ENCODE measurements around the gene CSTF2. TPM values are rescaled to one million over a fixed set of nuclear protein-coding genes. Genes with fewer than 3 reads are reported as not detected.

Gene CSTF2
- total RNA-seq, 4 donors from 2014 or later: 2.4 to 7.8 (median 5.1) TPM

GRCh38 chrX:100850317-100850716 lies 30.1 kb downstream of the CSTF2 start:
- H3K27me3 ChIP-seq: no peaks in the 10 kb centered on the region
- H3K4me3 ChIP-seq: no peak overlapping the region
- H3K9me3 ChIP-seq: no peaks in the 10 kb centered on the region
- ATAC-seq (no peak), DNase-seq (no peak)
- intact Hi-C loops (cut with DNase I; ENCODE audit: low total_unique reads): no loop called here
- in situ Hi-C loops (cut with MboI; ENCODE audit: low sequenced_read_pairs in 4 of 4): no loop called here
- H3K4me1 ChIP-seq: no peaks in the 10 kb centered on the region
- H3K36me3 ChIP-seq: no peaks in the 10 kb centered on the region
- TF ChIP-seq POLR2A (IDR thresholded peaks at IDR 0.05): no peak
- TF ChIP-seq, protein P1, sequence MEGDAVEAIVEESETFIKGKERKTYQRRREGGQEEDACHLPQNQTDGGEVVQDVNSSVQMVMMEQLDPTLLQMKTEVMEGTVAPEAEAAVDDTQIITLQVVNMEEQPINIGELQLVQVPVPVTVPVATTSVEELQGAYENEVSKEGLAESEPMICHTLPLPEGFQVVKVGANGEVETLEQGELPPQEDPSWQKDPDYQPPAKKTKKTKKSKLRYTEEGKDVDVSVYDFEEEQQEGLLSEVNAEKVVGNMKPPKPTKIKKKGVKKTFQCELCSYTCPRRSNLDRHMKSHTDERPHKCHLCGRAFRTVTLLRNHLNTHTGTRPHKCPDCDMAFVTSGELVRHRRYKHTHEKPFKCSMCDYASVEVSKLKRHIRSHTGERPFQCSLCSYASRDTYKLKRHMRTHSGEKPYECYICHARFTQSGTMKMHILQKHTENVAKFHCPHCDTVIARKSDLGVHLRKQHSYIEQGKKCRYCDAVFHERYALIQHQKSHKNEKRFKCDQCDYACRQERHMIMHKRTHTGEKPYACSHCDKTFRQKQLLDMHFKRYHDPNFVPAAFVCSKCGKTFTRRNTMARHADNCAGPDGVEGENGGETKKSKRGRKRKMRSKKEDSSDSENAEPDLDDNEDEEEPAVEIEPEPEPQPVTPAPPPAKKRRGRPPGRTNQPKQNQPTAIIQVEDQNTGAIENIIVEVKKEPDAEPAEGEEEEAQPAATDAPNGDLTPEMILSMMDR (IDR thresholded peaks at IDR 0.05 in 4 of 5, conservative IDR thresholded peaks at IDR 0.05 in 1 of 5): no peak
- H3K27ac ChIP-seq: no peak overlapping the region

GRCh38 chrX:100852810-100853209 lies 32.6 kb downstream of the CSTF2 start:
- DNase-seq (no peak), ATAC-seq (no peak)
- Histone ChIP-seq H3K27me3 (no peaks in the 10 kb centered on the region), H3K9me3 (no peaks in the 10 kb centered on the region), H3K36me3 (no peaks in the 10 kb centered on the region), H3K4me3 (no peak overlapping the region), H3K4me1 (no peaks in the 10 kb centered on the region), H3K27ac (no peak overlapping the region)
- intact Hi-C loops (cut with DNase I; ENCODE audit: low total_unique reads): no loop called here
- in situ Hi-C loops (cut with MboI; ENCODE audit: low sequenced_read_pairs in 4 of 4): no loop called here
- TF ChIP-seq POLR2A (IDR thresholded peaks at IDR 0.05): no peak
- TF ChIP-seq, protein P1 (IDR thresholded peaks at IDR 0.05 in 4 of 5, conservative IDR thresholded peaks at IDR 0.05 in 1 of 5): no peak

DNA sequence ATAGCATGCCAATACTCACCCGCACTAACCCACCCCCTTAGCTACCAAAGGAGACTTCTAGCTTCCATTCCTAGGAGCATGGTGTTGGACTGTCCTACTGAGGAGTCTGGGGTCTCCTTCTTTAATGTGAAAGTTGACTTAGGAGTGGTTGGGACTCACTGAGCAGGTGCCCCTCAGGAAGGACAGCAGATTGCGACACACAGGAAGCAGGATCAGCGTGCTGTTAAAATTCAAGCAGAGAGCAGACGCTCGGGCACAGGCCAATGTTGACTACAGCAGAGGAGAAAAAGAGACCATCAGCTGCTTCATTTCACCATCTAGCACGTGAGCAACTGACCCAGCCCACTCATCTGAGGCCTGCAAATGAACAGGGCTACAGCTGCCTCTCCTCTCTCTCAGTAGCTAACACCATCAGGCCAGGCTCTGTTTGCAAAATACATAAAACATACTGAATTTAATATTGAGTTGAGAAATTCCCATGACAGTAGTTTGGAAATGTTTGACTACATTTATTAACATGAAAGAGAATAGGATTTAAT lies 43.2 kb downstream of the CSTF2 start:
- H3K4me3 ChIP-seq: no peak overlapping the region
- DNase-seq (no peak), ATAC-seq (no peak)
- no peaks in the 10 kb centered on the region for H3K9me3 ChIP-seq
- H3K4me1 ChIP-seq: no peaks in the 10 kb centered on the region
- H3K36me3 ChIP-seq: no peaks in the 10 kb centered on the region
- TF ChIP-seq, protein P1 (IDR thresholded peaks at IDR 0.05 in 4 of 5, conservative IDR thresholded peaks at IDR 0.05 in 1 of 5): no peak
- no peak for TF ChIP-seq POLR2A (IDR thresholded peaks at IDR 0.05)
- H3K27ac ChIP-seq: no peak overlapping the region
- in situ Hi-C loops (cut with MboI; ENCODE audit: low sequenced_read_pairs in 4 of 4) (no loop called here), intact Hi-C loops (cut with DNase I; ENCODE audit: low total_unique reads) (no loop called here)
- H3K27me3 ChIP-seq: no peaks in the 10 kb centered on the region

DNA sequence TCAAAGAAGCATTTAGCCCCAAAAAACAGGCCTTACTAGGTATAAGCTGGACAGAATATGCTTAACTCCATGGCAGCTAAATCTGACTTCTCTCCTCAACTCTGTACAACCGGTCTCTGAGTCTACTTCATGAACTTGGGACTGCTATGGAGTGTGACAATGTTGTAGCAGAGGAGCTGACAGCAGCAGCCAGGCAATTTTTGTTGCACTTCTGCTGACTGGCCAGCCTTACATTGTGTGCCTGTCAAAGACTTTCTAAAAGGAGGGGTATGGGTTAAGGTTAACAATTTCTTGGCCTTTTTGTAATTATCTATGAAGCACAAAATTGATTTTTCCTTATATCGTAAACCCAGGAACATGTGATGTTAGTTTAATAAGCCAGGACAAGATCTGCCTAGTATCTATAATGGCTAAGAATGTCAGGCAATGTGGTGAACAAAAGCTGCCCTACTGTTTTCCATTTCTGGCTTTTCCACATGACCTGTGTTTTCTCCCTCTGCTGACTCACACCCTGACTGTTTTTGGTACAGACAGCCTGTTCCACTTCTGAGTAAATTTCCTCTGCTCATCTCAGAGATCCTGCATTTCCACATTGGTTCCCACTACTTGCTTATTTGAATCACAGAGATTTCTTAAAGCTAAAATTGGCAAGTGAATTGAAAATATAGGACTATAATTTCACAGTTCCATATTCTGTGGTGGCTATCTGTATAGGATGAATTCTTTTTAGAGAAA lies 44.6 kb downstream of the CSTF2 start:
- no peak for ATAC-seq
- DNase-seq: no peak
- Histone ChIP-seq H3K36me3 (no peaks in the 10 kb centered on the region), H3K9me3 (no peaks in the 10 kb centered on the region), H3K4me3 (no peak overlapping the region), H3K27ac (no peak overlapping the region), H3K4me1 (no peaks in the 10 kb centered on the region), H3K27me3 (no peaks in the 10 kb centered on the region)
- TF ChIP-seq, protein P1 (IDR thresholded peaks at IDR 0.05 in 4 of 5, conservative IDR thresholded peaks at IDR 0.05 in 1 of 5): no peak
- TF ChIP-seq POLR2A (IDR thresholded peaks at IDR 0.05): no peak
- intact Hi-C loops (cut with DNase I; ENCODE audit: low total_unique reads) (no loop called here), in situ Hi-C loops (cut with MboI; ENCODE audit: low sequenced_read_pairs in 4 of 4) (no loop called here)
